ENCODE results near the gene ATG101.
A peak's percentile ranks its signal among the peaks of the same experiment; 100 is the strongest.

Gene ATG101

DNA sequence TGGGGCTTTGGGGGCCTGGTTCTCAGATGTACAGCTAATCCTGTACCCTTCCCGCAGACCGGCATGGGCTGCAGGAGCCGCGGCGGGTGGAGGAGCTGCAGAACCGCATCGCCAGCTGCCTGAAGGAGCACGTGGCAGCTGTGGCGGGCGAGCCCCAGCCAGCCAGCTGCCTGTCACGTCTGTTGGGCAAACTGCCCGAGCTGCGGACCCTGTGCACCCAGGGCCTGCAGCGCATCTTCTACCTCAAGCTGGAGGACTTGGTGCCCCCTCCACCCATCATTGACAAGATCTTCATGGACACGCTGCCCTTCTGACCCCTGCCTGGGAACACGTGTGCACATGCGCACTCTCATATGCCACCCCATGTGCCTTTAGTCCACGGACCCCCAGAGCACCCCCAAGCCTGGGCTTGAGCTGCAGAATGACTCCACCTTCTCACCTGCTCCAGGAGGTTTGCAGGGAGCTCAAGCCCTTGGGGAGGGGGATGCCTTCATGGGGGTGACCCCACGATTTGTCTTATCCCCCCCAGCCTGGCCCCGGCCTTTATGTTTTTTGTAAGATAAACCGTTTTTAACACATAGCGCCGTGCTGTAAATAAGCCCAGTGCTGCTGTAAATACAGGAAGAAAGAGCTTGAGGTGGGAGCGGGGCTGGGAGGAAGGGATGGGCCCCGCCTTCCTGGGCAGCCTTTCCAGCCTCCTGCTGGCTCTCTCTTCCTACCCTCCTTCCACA, 11.0 kb upstream of the ATG101 start:
- no peak for DNase-seq

DNA sequence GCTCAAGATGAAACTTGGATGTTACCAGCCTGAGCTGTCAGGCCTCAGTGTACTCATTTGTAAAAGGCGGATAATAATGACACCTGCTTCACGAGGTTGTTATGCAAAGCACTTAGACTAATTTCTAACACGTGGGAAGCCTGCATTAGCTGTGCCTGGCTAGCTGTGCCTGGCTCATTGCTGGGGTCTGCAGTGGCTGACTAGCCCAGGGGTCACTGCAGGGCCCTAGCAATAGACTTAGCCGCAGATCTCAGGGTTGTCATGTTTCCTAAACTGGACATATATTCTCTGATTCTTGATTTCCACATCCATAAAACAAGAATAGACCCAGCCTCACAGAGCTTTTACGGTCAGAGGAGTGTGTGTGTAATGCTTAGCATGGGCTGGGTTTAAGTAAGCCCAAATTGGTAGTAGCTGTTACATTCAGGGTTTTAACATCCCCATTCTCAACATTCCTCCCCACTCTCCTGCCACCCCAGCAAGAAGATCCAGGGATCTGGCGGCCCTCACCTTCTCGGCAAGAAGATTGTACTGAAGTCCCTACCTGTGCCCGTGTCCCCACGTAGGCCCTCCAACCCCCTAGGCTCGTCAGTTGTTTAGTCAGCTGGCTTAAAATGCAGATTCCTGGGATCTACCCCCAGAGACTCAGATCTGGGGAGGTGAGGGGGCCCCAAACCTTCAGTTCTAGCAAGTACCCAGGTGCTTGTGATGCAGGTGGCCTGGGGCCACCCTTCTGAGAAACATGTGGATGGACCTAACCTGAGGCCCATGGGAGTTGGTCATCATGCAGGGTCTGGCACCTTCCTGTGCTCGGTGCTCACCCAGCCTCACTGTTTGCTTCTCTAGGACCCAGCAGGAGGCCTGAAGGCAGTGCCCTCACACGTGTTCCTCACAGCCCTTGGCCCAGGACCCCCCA, 9.9 kb upstream of the ATG101 start:
- no peak for DNase-seq

GRCh38 chr12:52060498-52061177, 9.1 kb upstream of the ATG101 start:
- no peak for DNase-seq

DNA sequence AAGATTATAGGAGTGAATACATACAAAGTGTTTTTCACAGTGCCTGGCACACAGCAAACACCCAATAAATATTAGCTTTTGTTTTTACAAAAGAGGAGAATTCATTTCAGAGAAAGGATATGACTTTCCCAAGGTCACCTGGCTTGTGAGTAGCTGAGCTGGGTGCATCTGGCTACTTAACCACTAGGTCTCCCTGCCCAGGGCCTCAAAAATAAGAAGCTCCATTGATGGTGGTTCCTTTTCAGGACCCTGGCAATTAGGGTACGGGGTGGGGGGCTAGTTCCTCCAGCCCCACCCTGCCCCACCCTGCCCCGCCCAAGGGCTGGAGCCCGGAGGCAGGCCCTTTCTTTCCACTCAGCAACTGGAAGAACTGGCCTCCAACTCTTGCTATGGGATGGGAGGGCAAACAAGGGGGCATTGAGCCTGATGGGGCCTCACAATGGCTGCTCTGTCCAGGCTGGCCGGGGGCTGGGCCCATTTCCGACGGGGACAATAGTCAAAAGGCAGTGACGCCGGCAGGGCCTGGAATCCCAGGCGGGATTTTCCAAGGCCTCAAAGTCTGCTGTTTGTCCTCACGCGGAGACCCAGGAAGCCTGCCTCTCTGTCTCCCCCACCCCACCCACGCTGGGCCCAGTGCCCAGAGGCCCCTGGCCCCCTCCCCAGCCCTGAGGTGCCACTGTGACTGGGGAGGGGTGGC, 8.2 kb upstream of the ATG101 start:
- DNase-seq = no peak

DNA sequence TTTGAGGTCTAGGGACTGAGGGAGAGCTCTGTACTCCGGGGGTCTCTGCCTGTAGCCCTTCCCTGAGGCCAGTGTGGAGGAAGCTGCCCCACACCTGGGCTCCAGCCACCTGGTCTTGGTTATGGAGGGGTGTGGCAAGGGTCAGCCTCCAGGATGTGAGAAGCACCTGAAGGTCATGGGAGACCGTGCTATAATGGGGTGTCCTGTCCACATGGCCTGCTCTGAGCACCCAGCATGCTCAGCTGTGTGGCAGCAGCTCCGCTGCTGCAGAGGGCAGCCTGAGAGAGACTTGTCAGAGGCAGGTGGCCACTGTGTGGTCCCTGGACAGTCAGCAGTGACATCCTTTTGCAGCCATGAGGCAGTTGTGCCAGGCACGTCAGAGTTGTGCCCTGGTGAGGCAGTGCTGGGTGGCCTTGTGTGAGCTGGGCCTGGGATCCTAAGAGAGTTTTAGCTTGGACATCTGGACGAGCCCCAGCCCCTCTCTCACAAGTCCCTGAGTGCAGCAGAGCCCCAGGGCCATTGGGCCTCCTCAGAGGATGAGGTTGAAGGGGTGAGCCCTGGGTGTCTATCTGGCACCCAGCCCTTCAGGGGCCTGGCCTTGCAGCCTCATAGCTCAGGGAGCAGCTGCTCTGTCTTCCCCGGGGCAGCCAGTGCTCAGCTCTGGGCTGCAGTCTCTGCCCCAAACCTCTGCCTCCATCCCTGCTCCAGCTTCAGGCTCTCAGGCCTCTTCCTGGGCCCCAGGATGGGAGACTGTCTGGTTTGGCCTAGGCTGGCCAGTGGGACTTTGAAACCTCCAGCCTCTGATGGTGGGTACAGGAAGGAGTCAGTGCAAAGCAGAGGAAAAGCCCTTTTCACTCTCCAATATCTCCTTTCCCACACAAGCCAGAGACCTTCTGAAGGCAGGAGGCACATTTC, 7.4 kb upstream of the ATG101 start:
- DNase-seq = no peak

GRCh38 chr12:52063082-52063924, 6.5 kb upstream of the ATG101 start:
- DNase-seq = peak; percentile 51

DNA sequence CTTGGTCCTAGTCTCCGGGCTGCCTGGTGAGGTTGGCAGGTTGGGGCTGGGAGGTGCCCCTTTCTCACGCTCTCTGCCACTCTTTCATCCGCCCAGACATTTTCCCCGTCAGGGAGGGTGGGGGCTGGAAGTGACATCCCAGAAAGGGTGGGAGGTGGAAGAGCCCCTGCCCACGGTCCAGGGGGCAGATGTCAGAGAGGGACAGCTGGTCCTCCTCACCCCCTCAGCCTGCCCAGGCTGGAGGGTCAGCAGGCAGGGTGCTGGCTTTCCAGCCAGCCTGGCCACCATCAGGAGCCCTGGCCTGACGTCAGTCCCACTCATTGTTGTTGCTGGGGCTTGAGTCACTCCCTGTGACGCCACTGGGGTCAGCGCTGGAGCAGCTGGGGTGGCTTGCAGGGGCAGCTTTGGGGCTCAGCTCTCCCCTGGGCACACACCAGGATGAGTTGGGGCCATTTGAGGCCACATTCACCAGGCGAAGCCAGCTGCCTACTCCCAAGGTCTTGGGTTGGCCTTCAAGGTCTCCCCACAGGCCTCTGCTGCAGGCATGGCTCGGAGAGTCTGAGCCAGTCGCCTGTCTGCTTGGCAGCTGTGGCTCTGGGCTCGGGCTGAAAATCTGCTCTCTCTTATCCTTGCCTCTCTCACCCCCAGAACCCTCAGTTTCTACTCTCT, 5.7 kb upstream of the ATG101 start:
- no peak for DNase-seq

- no peak for DNase-seq
Observed at GRCh38 chr12:52066346-52067080, 3.3 kb upstream of the ATG101 start.

- no peak for DNase-seq
Observed at GRCh38 chr12:52067081-52067374, 2.8 kb upstream of the ATG101 start.

GRCh38 chr12:52070185-52070925, 577 bp downstream of the ATG101 start:
- peak; percentile 27 for DNase-seq

- DNase-seq = no peak
Observed at GRCh38 chr12:52073531-52074381, 4.0 kb downstream of the ATG101 start.

DNA sequence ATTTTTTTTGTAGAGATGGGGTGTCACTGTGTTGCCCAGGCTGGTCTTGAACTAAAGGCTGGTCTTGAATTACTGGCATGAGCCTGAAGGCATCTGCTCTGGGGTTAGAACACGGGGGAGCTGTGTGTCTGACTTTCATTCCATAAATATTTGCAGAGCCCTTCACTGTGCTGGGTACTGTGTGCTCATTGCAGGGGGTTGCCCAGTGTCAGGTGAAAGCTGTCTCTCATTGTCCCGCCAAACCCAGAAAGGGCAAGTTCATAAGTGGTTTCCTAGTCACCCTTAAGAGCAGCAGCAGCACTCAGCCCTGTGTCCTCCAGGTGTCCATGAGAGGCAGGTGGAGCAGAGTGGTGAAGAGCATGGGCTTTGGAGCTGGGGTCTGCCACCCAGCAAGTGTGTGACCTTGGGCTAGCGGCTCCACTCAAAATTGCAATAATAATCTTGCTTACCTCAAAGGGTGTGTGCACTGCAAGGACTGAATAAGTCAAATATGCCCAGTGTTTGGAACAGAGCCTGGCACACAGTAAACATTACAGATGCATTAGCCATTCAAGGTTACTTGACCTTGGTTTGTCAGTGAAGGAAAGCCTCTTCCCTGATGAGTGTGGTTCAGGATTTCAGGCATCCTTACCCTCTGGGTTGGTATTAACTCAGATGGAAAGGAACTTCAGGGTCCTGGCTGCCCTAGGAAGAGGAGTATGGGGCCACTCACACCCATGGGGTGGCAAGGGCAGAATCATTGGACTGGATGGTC, 5.4 kb downstream of the ATG101 start:
- DNase-seq = no peak

GRCh38 chr12:52076811-52077210, 7.0 kb downstream of the ATG101 start:
- DNase-seq = no peak

- no peak for DNase-seq
Observed at GRCh38 chr12:52078276-52078675, 8.5 kb downstream of the ATG101 start.

DNA sequence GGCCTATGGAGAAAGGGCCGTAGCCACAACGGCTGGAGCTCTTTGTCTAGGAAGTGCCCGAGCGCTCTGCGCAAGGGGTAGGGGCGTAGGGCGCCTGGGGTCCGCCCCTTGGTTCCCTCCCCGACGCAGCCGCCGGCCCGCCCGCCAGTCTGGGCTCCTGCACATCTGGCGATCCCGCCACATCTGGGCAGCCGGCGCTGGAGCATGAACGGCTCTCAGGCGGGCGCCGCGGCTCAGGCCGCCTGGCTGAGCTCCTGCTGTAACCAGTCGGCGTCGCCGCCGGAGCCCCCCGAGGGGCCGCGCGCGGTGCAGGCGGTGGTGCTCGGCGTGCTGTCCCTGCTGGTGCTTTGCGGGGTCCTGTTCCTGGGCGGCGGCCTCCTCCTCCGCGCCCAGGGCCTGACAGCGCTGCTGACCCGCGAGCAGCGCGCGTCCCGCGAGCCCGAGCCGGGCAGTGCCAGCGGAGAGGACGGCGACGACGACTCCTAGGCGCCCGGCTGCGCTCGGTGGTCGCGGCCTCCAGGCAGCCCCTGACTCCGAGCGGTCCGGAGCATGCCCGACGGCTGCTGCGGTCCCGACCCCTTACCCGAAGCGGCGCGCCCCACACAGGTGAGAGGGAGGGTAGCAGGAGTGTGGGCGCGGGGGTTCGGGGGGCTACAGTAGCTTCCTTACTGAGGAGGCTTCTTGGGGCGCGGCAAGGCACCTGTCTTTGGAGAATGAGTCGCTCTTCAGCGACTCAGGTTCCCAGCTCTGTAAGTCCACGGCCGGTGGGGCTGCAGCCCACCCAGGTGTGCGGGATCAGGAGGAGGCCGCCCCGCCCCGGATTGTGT, 10.0 kb downstream of the ATG101 start, which contains the start of gene SMIM41:
Gene SMIM41 (plus strand): TSS at position 129 of the 827 bp plus-strand sequence. CDS start 76 bp downstream, at position 205.
- DNase-seq = no peak
